ENCODE measurements around the gene FADS3.

- TF ChIP-seq CTCF (conservative IDR thresholded peaks at IDR 0.05 in 1 of 2, IDR thresholded peaks at IDR 0.05 in 1 of 2; ENCODE audit: extremely low read depth in 1 of 2, insufficient read depth in 1 of 2, low read depth in 1 of 2, low read length in 2 of 2) (no peak), EZH2 (IDR thresholded peaks at IDR 0.05; ENCODE audit: borderline replicate concordance, low read length) (no peak)
Observed at GRCh38 chr11:61907871-61908729, 16.8 kb upstream of the FADS3 start.
